ENCODE results near the gene MAN1B1. TPM values are rescaled to one million over a fixed set of nuclear protein-coding genes. Genes with fewer than 3 reads are reported as not detected.

MAN1B1 gene
- total and polyA plus RNA-seq, 4 donors = 38.3 to 81.3 (median 62.3) TPM

GRCh38 chr9:137141976-137142936 lies 55.5 kb downstream of the MAN1B1 start:
- Histone ChIP-seq H3K36me3 (ENCODE audit: control insufficient read depth, insufficient read depth, low read length) (peaks cover 57% of the 10 kb centered on the region), H3K9me3 (ENCODE audit: control insufficient read depth, insufficient read depth, low read length) (no peaks in the 10 kb centered on the region), H3K27ac (ENCODE audit: low read depth, low read length) (no peak overlapping the region), H3K4me3 (ENCODE audit: low read depth, low read length) (no peak overlapping the region), H3K4me1 (ENCODE audit: control insufficient read depth, insufficient read depth, low read length) (peaks cover 43% of the 10 kb centered on the region), H3K27me3 (ENCODE audit: control insufficient read depth, insufficient read depth, low read length) (peaks cover 33% of the 10 kb centered on the region)
- no peak for DNase-seq (ENCODE audit: low read depth in 4 of 6, low spot score in 6 of 6)
- 75% methylated on average over 19 of the region's 24 CpGs for WGBS (ENCODE audit: insufficient coverage)

DNA sequence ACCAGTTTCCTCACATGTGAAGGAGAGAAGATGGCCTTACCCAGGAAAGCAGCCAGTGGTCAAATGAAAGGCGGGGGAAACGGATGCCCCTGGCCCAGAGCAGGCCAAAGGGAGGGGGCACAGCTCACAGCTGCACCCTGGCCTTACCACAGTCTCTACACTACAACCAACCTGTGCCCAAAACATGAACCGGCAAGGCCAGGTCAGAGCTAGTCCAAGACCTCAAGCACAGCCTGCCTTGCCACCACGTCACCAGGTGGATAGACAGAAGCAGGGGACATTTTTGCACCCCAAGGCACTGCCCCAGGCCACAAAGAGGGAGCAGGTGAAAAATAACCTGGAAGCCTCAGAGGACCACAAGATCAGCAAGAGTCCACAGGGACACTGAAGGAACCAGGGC lies 56.7 kb downstream of the MAN1B1 start:
- DNase-seq (ENCODE audit: low read depth in 4 of 6, low spot score in 6 of 6) = no peak
- Histone ChIP-seq H3K4me3 (ENCODE audit: low read depth, low read length) (no peak overlapping the region), H3K9me3 (ENCODE audit: control insufficient read depth, insufficient read depth, low read length) (no peaks in the 10 kb centered on the region), H3K4me1 (ENCODE audit: control insufficient read depth, insufficient read depth, low read length) (peaks cover 30% of the 10 kb centered on the region), H3K27me3 (ENCODE audit: control insufficient read depth, insufficient read depth, low read length) (peaks cover 22% of the 10 kb centered on the region), H3K36me3 (ENCODE audit: control insufficient read depth, insufficient read depth, low read length) (peaks cover 69% of the 10 kb centered on the region), H3K27ac (ENCODE audit: low read depth, low read length) (no peak overlapping the region)
- WGBS (ENCODE audit: insufficient coverage) = 51% methylated on average over 4 of the region's 4 CpGs

DNA sequence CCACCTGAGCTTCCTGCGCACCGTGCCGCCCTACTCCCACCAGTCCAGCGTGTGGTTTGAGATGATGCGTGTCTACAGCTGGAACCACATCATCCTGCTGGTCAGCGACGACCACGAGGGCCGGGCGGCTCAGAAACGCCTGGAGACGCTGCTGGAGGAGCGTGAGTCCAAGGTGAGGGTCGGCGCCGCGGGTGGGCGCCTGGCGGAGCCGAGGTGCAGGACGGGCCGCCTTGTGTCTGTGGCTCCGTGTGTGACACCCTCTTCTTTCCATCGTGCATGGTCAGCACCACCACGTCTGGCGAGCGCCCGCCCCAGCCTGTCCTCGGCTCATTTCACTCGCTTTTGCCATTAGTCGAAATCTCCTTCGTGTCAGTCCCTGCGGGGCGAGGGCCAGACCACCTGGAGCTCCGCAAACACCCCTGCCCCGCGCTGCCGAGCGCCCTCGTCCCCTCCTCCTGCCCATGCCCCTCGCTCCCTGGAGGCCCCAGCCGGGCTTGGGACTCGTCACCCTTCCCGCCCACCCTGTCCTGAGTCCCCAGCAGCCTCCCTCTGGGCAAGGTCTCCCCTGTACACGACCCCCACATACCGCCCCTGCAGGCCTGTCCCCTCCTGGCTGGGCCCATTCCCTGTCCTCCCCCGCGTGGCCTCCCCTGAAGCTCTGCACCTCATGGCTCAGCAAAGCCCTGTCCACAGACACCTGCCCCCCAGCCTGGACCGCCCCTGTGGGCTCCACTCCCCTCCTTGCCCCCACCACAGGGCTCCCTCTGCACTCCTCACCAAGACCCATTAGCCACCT lies 59.1 kb downstream of the MAN1B1 start:
- 49% methylated on average over 47 of the region's 49 CpGs for WGBS (ENCODE audit: insufficient coverage)
- Histone ChIP-seq H3K9me3 (ENCODE audit: control insufficient read depth, insufficient read depth, low read length) (no peaks in the 10 kb centered on the region), H3K27me3 (ENCODE audit: control insufficient read depth, insufficient read depth, low read length) (peaks cover 4% of the 10 kb centered on the region), H3K27ac (ENCODE audit: low read depth, low read length) (no peak overlapping the region), H3K4me1 (ENCODE audit: control insufficient read depth, insufficient read depth, low read length) (peaks cover 15% of the 10 kb centered on the region), H3K4me3 (ENCODE audit: low read depth, low read length) (no peak overlapping the region), H3K36me3 (ENCODE audit: control insufficient read depth, insufficient read depth, low read length) (peaks cover 84% of the 10 kb centered on the region)
- DNase-seq (ENCODE audit: low read depth in 4 of 6, low spot score in 6 of 6) = no peak

- WGBS (ENCODE audit: insufficient coverage) = 86% methylated on average over 4 of the region's 9 CpGs
- H3K27me3 ChIP-seq (ENCODE audit: control insufficient read depth, insufficient read depth, low read length) = peaks cover 2% of the 10 kb centered on the region
- peaks cover 9% of the 10 kb centered on the region for H3K4me1 ChIP-seq (ENCODE audit: control insufficient read depth, insufficient read depth, low read length)
- H3K9me3 ChIP-seq (ENCODE audit: control insufficient read depth, insufficient read depth, low read length) = no peaks in the 10 kb centered on the region
- H3K27ac ChIP-seq (ENCODE audit: low read depth, low read length) = no peak overlapping the region
- DNase-seq (ENCODE audit: low read depth in 4 of 6, low spot score in 6 of 6) = no peak
- H3K36me3 ChIP-seq (ENCODE audit: control insufficient read depth, insufficient read depth, low read length) = peaks cover 81% of the 10 kb centered on the region
- H3K4me3 ChIP-seq (ENCODE audit: low read depth, low read length) = no peak overlapping the region
Measured at GRCh38 chr9:137146527-137146918, 59.7 kb downstream of the MAN1B1 start.

GRCh38 chr9:137147091-137147792 lies 60.5 kb downstream of the MAN1B1 start:
- H3K27ac ChIP-seq (ENCODE audit: low read depth, low read length) = no peak overlapping the region
- H3K4me1 ChIP-seq (ENCODE audit: control insufficient read depth, insufficient read depth, low read length) = peaks cover 2% of the 10 kb centered on the region
- H3K36me3 ChIP-seq (ENCODE audit: control insufficient read depth, insufficient read depth, low read length) = peaks cover 78% of the 10 kb centered on the region
- peaks cover 2% of the 10 kb centered on the region for H3K27me3 ChIP-seq (ENCODE audit: control insufficient read depth, insufficient read depth, low read length)
- DNase-seq (ENCODE audit: low read depth in 4 of 6, low spot score in 6 of 6) = no peak
- no peak overlapping the region for H3K4me3 ChIP-seq (ENCODE audit: low read depth, low read length)
- no peaks in the 10 kb centered on the region for H3K9me3 ChIP-seq (ENCODE audit: control insufficient read depth, insufficient read depth, low read length)
- 86% methylated on average over 25 of the region's 26 CpGs for WGBS (ENCODE audit: insufficient coverage)

DNA sequence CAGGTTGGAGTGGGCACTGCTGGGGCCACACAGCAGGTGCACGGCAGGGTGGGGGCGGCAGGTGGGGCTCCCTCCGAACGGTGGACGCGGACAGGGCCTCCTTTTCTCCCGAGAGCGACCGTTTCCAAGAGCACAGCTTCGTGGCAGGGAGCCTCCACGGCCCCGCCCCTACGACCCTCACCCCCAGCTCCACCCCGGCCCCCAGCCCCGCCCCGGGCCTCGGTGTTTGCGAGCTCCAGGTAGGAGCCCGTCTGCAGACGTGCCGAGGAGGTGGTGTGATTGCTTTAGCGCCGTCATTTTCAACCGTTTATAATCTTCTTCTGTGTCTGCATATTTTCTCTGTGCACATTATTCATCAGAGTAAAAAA lies 61.0 kb downstream of the MAN1B1 start:
- DNase-seq (ENCODE audit: low read depth in 4 of 6, low spot score in 6 of 6) = no peak
- Histone ChIP-seq H3K27me3 (ENCODE audit: control insufficient read depth, insufficient read depth, low read length) (peaks cover 2% of the 10 kb centered on the region), H3K4me3 (ENCODE audit: low read depth, low read length) (no peak overlapping the region), H3K27ac (ENCODE audit: low read depth, low read length) (no peak overlapping the region), H3K36me3 (ENCODE audit: control insufficient read depth, insufficient read depth, low read length) (peaks cover 78% of the 10 kb centered on the region), H3K9me3 (ENCODE audit: control insufficient read depth, insufficient read depth, low read length) (no peaks in the 10 kb centered on the region), H3K4me1 (ENCODE audit: control insufficient read depth, insufficient read depth, low read length) (no peaks in the 10 kb centered on the region)
- WGBS (ENCODE audit: insufficient coverage) = 33% methylated on average over 10 of the region's 24 CpGs

DNA sequence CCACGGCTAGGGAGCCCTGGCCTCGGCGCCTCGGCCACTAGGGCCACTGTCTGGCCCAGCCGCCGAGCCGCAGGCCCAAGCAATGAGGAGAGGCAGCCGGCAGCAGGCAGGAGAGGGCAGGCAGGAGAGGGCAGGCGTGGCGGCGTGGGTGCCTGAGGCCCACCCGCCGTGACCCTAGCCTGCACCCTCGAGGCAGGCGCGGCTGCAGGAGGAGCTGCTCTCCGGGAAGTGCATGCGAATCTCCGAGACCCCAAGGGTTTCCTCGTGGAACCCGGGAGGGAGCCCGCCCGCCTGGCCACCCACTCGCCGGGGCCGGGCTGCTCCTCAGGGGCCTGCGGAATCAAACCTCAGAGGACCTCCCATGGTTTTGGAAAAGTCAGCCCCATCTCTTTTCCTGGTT lies 61.5 kb downstream of the MAN1B1 start:
- WGBS (ENCODE audit: insufficient coverage) = 68% methylated on average over 27 of the region's 27 CpGs
- Histone ChIP-seq H3K4me3 (ENCODE audit: low read depth, low read length) (no peak overlapping the region), H3K4me1 (ENCODE audit: control insufficient read depth, insufficient read depth, low read length) (no peaks in the 10 kb centered on the region), H3K36me3 (ENCODE audit: control insufficient read depth, insufficient read depth, low read length) (peaks cover 78% of the 10 kb centered on the region), H3K9me3 (ENCODE audit: control insufficient read depth, insufficient read depth, low read length) (no peaks in the 10 kb centered on the region), H3K27me3 (ENCODE audit: control insufficient read depth, insufficient read depth, low read length) (peaks cover 2% of the 10 kb centered on the region), H3K27ac (ENCODE audit: low read depth, low read length) (no peak overlapping the region)
- no peak for DNase-seq (ENCODE audit: low read depth in 4 of 6, low spot score in 6 of 6)

DNA sequence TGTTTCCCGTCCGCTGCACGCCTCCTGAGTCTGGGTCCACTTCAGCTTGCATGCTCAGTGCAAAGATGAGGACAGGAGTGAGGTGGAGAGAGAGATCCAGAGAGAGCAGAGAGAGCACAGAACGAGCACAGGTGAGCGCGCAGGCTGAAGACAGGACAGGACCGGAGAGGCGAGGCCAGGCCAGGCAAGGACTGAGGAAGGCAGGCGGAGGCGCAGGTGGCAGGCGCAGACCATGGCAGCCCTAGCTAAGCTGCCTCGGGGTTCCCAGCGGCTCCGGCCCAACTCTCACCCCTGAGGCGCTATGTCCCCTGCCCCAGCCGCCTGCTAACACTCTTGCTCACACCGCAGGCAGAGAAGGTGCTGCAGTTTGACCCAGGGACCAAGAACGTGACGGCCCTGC lies 61.9 kb downstream of the MAN1B1 start:
- no peaks in the 10 kb centered on the region for H3K9me3 ChIP-seq (ENCODE audit: control insufficient read depth, insufficient read depth, low read length)
- WGBS (ENCODE audit: insufficient coverage) = 84% methylated on average over 19 of the region's 19 CpGs
- peaks cover 78% of the 10 kb centered on the region for H3K36me3 ChIP-seq (ENCODE audit: control insufficient read depth, insufficient read depth, low read length)
- no peaks in the 10 kb centered on the region for H3K4me1 ChIP-seq (ENCODE audit: control insufficient read depth, insufficient read depth, low read length)
- no peak for DNase-seq (ENCODE audit: low read depth in 4 of 6, low spot score in 6 of 6)
- H3K27me3 ChIP-seq (ENCODE audit: control insufficient read depth, insufficient read depth, low read length) = peaks cover 2% of the 10 kb centered on the region
- no peak overlapping the region for H3K27ac ChIP-seq (ENCODE audit: low read depth, low read length)
- H3K4me3 ChIP-seq (ENCODE audit: low read depth, low read length) = no peak overlapping the region

- 75% methylated on average over 5 of the region's 5 CpGs for WGBS (ENCODE audit: insufficient coverage)
- no peak for DNase-seq (ENCODE audit: low read depth in 4 of 6, low spot score in 6 of 6)
- Histone ChIP-seq H3K4me3 (ENCODE audit: low read depth, low read length) (no peak overlapping the region), H3K4me1 (ENCODE audit: control insufficient read depth, insufficient read depth, low read length) (no peaks in the 10 kb centered on the region), H3K27me3 (ENCODE audit: control insufficient read depth, insufficient read depth, low read length) (peaks cover 2% of the 10 kb centered on the region), H3K27ac (ENCODE audit: low read depth, low read length) (no peak overlapping the region), H3K36me3 (ENCODE audit: control insufficient read depth, insufficient read depth, low read length) (peaks cover 74% of the 10 kb centered on the region), H3K9me3 (ENCODE audit: control insufficient read depth, insufficient read depth, low read length) (no peaks in the 10 kb centered on the region)
Measured at GRCh38 chr9:137149363-137149762, 62.6 kb downstream of the MAN1B1 start.
